HCT116 (cell line): ENCODE measurements around the gene EGLN3. TPM values are rescaled to one million over a fixed set of nuclear protein-coding genes. Genes with fewer than 3 reads are reported as not detected.

Experiments used
- ATAC-seq: fragments of 200-7000 bp; cut with Tn5 transposase; 2 replicates; pipeline ENCODE4 v1.9.1; 2020; ENCODE audit warnings: mild to moderate bottlenecking, moderate library complexity
- BruUV-seq: library from RNA; stranded (reverse); fragments of 400-500 nt; replicated peaks from 2 replicates; lab custom pipeline; 2021; lab: Mats Ljungman, UMichigan
- CTCF ChIA-PET: fragments of 300-600 bp; sonication (Branson Sonifier 250); formaldehyde crosslinking; loops from one replicate; lab custom pipeline; 2021; ENCODE audit warnings: antibody characterized with exemption; lab: Charles Lee
- POLR2A ChIA-PET: fragments of 300-600, 350-600 bp; sonication (Branson Sonifier 250); formaldehyde crosslinking; loops from one replicate; lab custom pipeline; 2021; ENCODE audit warnings: antibody characterized with exemption; lab: Charles Lee
- RAD21 ChIA-PET, 2 experiments: fragments of 300-600 bp; sonication (Branson Sonifier 250); formaldehyde crosslinking; loops; one replicate each; lab custom pipeline; 2023; ENCODE audit warnings: low total read pairs in 2 of 2; ENCODE audit not compliant: uncharacterized antibody in 2 of 2, unreplicated experiment in 2 of 2, low non-redundant PET in 1 of 2; lab: Charles Lee
- DNase-seq: peaks from one replicate; pipeline ENCODE4 v3.0.0-alpha.2; 2010; ENCODE audit warnings: low read depth, low spot score
- H2AFZ ChIP-seq: fragments of 200-600 bp; shearing (Covaris generic), sonication (generic); 2 replicates; pipeline ENCODE4 v1.6.1; 2017; ENCODE audit warnings: low read depth, mixed run types, mixed read lengths, antibody characterized with exemption, low read length; ENCODE audit not compliant: poor library complexity, severe bottlenecking
- H3K27ac ChIP-seq: 2 replicates; pipeline ENCODE4 v1.5.1; 2012; ENCODE audit warnings: low read depth, low read length
- H3K27me3 ChIP-seq: fragments of 200-600 bp; sonication (generic); 2 replicates; pipeline ENCODE4 v1.6.1; 2016; ENCODE audit warnings: mixed run types, low read length, mixed read lengths; ENCODE audit not compliant: insufficient read depth
- H3K36me3 ChIP-seq, 2 experiments: fragments of 200-500 bp in 1 of 2; fragments of 200-600 bp in 1 of 2; sonication (Bioruptor generic) in 1 of 2; sonication (generic) in 1 of 2; 2 replicates each; pipeline versions ENCODE4 v1.5.1 to v1.6.1; 2014 to 2016; ENCODE audit warnings: low read length in 2 of 2, inconsistent platforms in 1 of 2, mixed read lengths in 1 of 2, mixed run types in 1 of 2; ENCODE audit not compliant: insufficient read depth in 2 of 2, control insufficient read depth in 1 of 2
- H3K4me1 ChIP-seq, 2 experiments: fragments of 200-600 bp in 1 of 2; sonication (generic) in 1 of 2; 2 replicates each; pipeline versions ENCODE4 v1.5.1 to v1.6.1; 2012 to 2017; ENCODE audit warnings: low read length in 2 of 2, inconsistent platforms in 1 of 2, mild to moderate bottlenecking in 1 of 2, mixed read lengths in 1 of 2, mixed run types in 1 of 2, moderate library complexity in 1 of 2; ENCODE audit not compliant: insufficient read depth in 2 of 2, control insufficient read depth in 1 of 2
- H3K4me2 ChIP-seq: fragments of 200-600 bp; sonication (generic); 2 replicates; pipeline ENCODE4 v1.6.1; 2017; ENCODE audit warnings: mixed run types, low read length, mixed read lengths
- H3K4me3 ChIP-seq, 2 experiments: fragments of 200-600 bp in 1 of 2; sonication (generic) in 1 of 2; replicated peaks in 1 of 2; 2 replicates each; pipeline ENCODE4 v1.5.1; 2011 to 2016; ENCODE audit warnings: low read length in 2 of 2, control low read depth in 1 of 2, low read depth in 1 of 2, mild to moderate bottlenecking in 1 of 2, mixed read lengths in 1 of 2, mixed run types in 1 of 2
- H3K79me2 ChIP-seq: fragments of 200-600 bp; sonication (generic); 2 replicates; pipeline ENCODE4 v1.6.1; 2017; ENCODE audit warnings: mild to moderate bottlenecking, mixed run types, low read length, moderate library complexity, mixed read lengths; ENCODE audit not compliant: insufficient read depth
- H3K9ac ChIP-seq: fragments of 200-600 bp; sonication (generic); 2 replicates; pipeline ENCODE4 v1.6.1; 2016; ENCODE audit warnings: low read length, mixed read lengths
- H3K9me2 ChIP-seq: fragments of 200-600 bp; sonication (generic), shearing (Covaris generic); 2 replicates; pipeline ENCODE4 v1.6.1; 2017; ENCODE audit warnings: mixed run types, mild to moderate bottlenecking, moderate library complexity; ENCODE audit not compliant: insufficient read depth
- H3K9me3 ChIP-seq, 2 experiments: fragments of 200-500 bp in 1 of 2; fragments of 200-600 bp in 1 of 2; sonication (Bioruptor generic) in 1 of 2; sonication (generic) in 1 of 2; 2 replicates each; pipeline ENCODE4 v1.6.1; 2014 to 2017; ENCODE audit warnings: low read length in 2 of 2, mixed read lengths in 2 of 2, inconsistent platforms in 1 of 2, low read depth in 1 of 2, mild to moderate bottlenecking in 1 of 2, mixed run types in 1 of 2, moderate library complexity in 1 of 2; ENCODE audit not compliant: control insufficient read depth in 1 of 2, insufficient read depth in 1 of 2
- H4K20me1 ChIP-seq: fragments of 200-600 bp; sonication (generic), shearing (Covaris generic); 2 replicates; pipeline ENCODE4 v1.6.1; 2017; ENCODE audit warnings: mixed run types, mild to moderate bottlenecking, moderate library complexity; ENCODE audit not compliant: insufficient read depth
- ATF3 ChIP-seq: IDR thresholded peaks from 2 replicates; pipeline ENCODE4 v1.6.1; 2012
- ELF1 ChIP-seq: IDR thresholded peaks from 2 replicates; pipeline ENCODE4 v1.6.1; 2012; ENCODE audit warnings: low read depth, borderline replicate concordance
- EZH2 ChIP-seq: fragments of 200-600 bp; sonication (generic); IDR thresholded peaks from 2 replicates; pipeline ENCODE4 v1.6.1; 2017; ENCODE audit warnings: antibody characterized with exemption, mixed run types
- EZH2phosphoT487 ChIP-seq: fragments of 200-600 bp; IDR thresholded peaks from 2 replicates; pipeline ENCODE4 v1.6.1; 2018; ENCODE audit warnings: antibody characterized with exemption, borderline replicate concordance
- POLR2A ChIP-seq: IDR thresholded peaks from 2 replicates; pipeline ENCODE4 v1.7.0; 2011; ENCODE audit warnings: borderline replicate concordance; ENCODE audit not compliant: insufficient read depth, insufficient read length; ENCODE audit errors: extremely low read depth
- POLR2AphosphoS5 ChIP-seq: IDR thresholded peaks from 2 replicates; pipeline ENCODE4 v1.6.1; 2011; ENCODE audit warnings: mild to moderate bottlenecking, low read depth, low read length, moderate library complexity
- ZBTB33 ChIP-seq: IDR thresholded peaks from 2 replicates; pipeline ENCODE4 v1.6.1; 2011; ENCODE audit warnings: mild to moderate bottlenecking, low read length, moderate library complexity; ENCODE audit not compliant: insufficient replicate concordance; ENCODE audit errors: extremely low read depth
- ZNF274 ChIP-seq: fragments of 200-500 bp; sonication (Bioruptor generic); IDR thresholded peaks from 2 replicates; pipeline ENCODE4 v1.6.1; 2014; ENCODE audit warnings: mild to moderate bottlenecking, low read depth, low read length, inconsistent platforms
- intact Hi-C: fragments of 100-400 bp; cut with micrococcal nuclease; formaldehyde crosslinking; loops from 2 replicates; pipeline ENCODE4 v1.10.0; 2022
- total RNA-seq: library from RNA; stranded (reverse); gene quantifications from one replicate; pipeline ENCODE4 v1.2.1, GENCODE V29; 2021; ENCODE audit not compliant: unreplicated experiment

EGLN3 gene
- total RNA-seq, 1 experiment from 2014 or later, result 13.6 TPM

DNA sequence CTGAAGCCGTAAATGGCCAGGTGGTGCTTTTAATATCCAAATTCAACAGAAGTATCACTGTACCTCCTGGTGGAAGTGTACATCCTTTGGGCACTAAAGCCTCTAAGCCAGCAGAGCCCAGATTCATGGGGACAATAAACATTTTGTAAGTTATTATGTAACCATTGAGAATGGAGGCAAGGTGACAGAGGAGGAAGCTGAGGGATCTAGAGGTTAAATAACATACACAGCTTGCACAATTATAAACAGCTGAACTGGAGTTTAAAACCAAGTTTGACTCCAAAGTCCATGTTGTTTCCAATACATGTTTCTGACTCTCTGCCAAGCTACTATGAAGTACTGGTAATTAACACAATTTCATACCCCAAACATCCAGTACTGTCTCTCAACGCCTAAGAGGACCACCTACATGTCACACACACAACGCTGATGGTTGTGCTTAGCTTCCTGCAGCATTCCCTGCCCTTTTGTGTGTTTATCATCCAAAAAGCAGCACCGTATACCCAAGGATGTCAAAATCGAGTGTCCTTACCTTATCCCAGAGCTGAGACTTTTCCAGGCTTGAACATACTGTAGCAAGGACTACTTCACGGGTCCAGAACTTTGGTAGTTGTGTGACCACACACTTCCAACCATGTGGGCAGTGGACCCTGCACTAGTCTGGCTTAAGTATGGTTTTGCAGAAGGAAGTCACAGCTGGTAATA, 41.3 kb downstream of the EGLN3 start:
- no peak overlapping the region for H3K4me2 ChIP-seq
- H3K4me3 ChIP-seq, result no peak overlapping the region
- no peak for ATAC-seq
- H2AFZ ChIP-seq, result no peak overlapping the region
- no peaks in the 10 kb centered on the region for H3K36me3 ChIP-seq
- CTCF ChIA-PET, result interaction anchor here (0.9 to 1.8 kb wide), 2 partner anchors 32 to 189 kb away, joined by 3 to 6 read pairs; no protein-coding TSS in a partner anchor
- peaks cover 0 to 2% of the 10 kb centered on the region in 2 experiments; a peak in 3 of 4 replicates for H3K4me1 ChIP-seq
- RAD21 ChIA-PET, result no interaction called here
- POLR2A ChIA-PET, result no interaction called here
- DNase-seq, result no peak
- TF ChIP-seq ATF3, result no peak
- no peak for TF ChIP-seq ZBTB33
- TF ChIP-seq ZNF274, result no peak
- TF ChIP-seq POLR2A, result no peak
- no peak for TF ChIP-seq EZH2phosphoT487
- TF ChIP-seq ELF1, result no peak
- TF ChIP-seq POLR2AphosphoS5, result no peak
- no peak for TF ChIP-seq EZH2
- BruUV-seq, result no TSS peak
- H4K20me1 ChIP-seq, result no peaks in the 10 kb centered on the region
- intact Hi-C loops, result no loop called here
- H3K9me2 ChIP-seq, result no peaks in the 10 kb centered on the region
- H3K27ac ChIP-seq, result no peak overlapping the region
- H3K27me3 ChIP-seq, result no peaks in the 10 kb centered on the region
- H3K9ac ChIP-seq, result no peak overlapping the region
- H3K79me2 ChIP-seq, result no peaks in the 10 kb centered on the region
- no peaks in the 10 kb centered on the region for H3K9me3 ChIP-seq
